Ovary (tissue), 9 donors: ENCODE results near the gene SLC9A3. TPM values are rescaled to one million over a fixed set of nuclear protein-coding genes. Genes with fewer than 3 reads are reported as not detected.

ENCODE experiments used
- DNase-seq, 5 donors: peaks; one replicate each; pipeline ENCODE4 v3.0.0-alpha.2; 2019 to 2020
- H3K27ac ChIP-seq, 2 donors: fragments of 200-600 bp; one replicate each; pipeline versions ENCODE4 v1.5.1 to v1.8.0; 2019 to 2022
- H3K27me3 ChIP-seq: fragments of 200-600 bp; one replicate; pipeline ENCODE4 v1.8.0; 2022
- H3K36me3 ChIP-seq: fragments of 200-600 bp; sonication (generic); one replicate; pipeline ENCODE4 v1.5.1; 2019
- H3K4me1 ChIP-seq: one replicate; pipeline ENCODE4 v1.8.1; 2013; ENCODE audit warnings: mild to moderate bottlenecking, moderate library complexity; ENCODE audit not compliant: insufficient read depth
- H3K4me3 ChIP-seq: fragments of 200-600 bp; sonication (generic); one replicate; pipeline ENCODE4 v1.5.1; 2017
- H3K9me3 ChIP-seq, 2 donors: fragments of 200-600 bp in 1 of 2; sonication (generic) in 1 of 2; one replicate each; pipeline versions ENCODE4 v1.5.1 to v1.8.1; 2013 to 2019; ENCODE audit warnings: mild to moderate bottlenecking in 1 of 2, moderate library complexity in 1 of 2
- CTCF ChIP-seq, 3 donors: fragments of 450-650 bp in 2 of 3; fragments of 200-600 bp in 1 of 3; IDR thresholded peaks; one replicate each; pipeline versions ENCODE4 v1.5.1 to v1.8.0; 2016 to 2022; ENCODE audit warnings: antibody characterized with exemption in 3 of 3, mild to moderate bottlenecking in 1 of 3
- EP300 ChIP-seq: sonication (generic); formaldehyde crosslinking; IDR thresholded peaks from one replicate; pipeline ENCODE4 v1.6.1; 2017; ENCODE audit warnings: antibody characterized with exemption
- POLR2A ChIP-seq: fragments of 450-650 bp; IDR thresholded peaks from one replicate; pipeline ENCODE4 v1.6.1; 2017; ENCODE audit warnings: antibody characterized with exemption, mild to moderate bottlenecking, moderate library complexity
- WGBS, 3 donors: extraction: QIAGEN DNeasy Blood & Tissue Kit in 1 of 3; methylation state at CpG; one replicate each; pipeline versions ENCODE4 v1.1.5 to v1.1.7; 2013 to 2017; 5-methylcytosine and 5-hydroxymethylcytosine counted together
- intact Hi-C, 4 donors: fragments of 100-400 bp; cut with DNase I; formaldehyde crosslinking; loops; one replicate each; pipeline versions ENCODE4 v1.11.0 to v1.15.1; 2022 to 2023
- polyA plus RNA-seq, 2 donors: library from polyadenylated mRNA; stranded (reverse); fragments of 200-250 nt in 1 of 2; fragments of 350-450 nt in 1 of 2; fragmentation: Illumina TruSeq in 1 of 2; extraction: RNeasy Lipid Tissue Mini Kit (QIAGEN cat#74804) in 1 of 2; gene quantifications; one replicate each; pipeline ENCODE4 v1.2.3, GENCODE V29; 2013 to 2014
- total RNA-seq, 7 donors: library from RNA; depleted of rRNA in 2 of 7; stranded (reverse); fragments of >200 nt in 2 of 7; fragmentation: NEBNext Ultra II Directional in 3 of 7; extraction: Animal tissue kit (Norgen Biotek cat#: 25700) in 3 of 7; gene quantifications; one replicate each; pipeline versions ENCODE4 v1.1.0 to v1.2.4, GENCODE V29; 2016 to 2023
- donor health status: DM: no; HTN: no; CAD: no; lungs with moderate emphysema.
- donor health status: DM: no; HTN: no; CAD: no.
- donor health status: Bipolar disorder and iron deficiency.
- donor health status: DM: yes; HTN: yes; CAD: no.
- donor health status: DM: no; HTN: no; CAD: no.
- donor health status: DM: yes; HTN: yes; CAD: no.

Gene SLC9A3
- total and polyA plus RNA-seq, 9 donors: 1.2 to 3.6 (median 1.9) TPM

GRCh38 chr5:570886-571285 is 46.6 kb upstream of the SLC9A3 start:
- WGBS, 3 donors: 84 to 85% (median 84%) methylated on average over 8 of the region's 8 CpGs
- Histone ChIP-seq H3K4me1 (no peaks in the 10 kb centered on the region), H3K4me3 (no peak overlapping the region), H3K27me3 (no peaks in the 10 kb centered on the region), H3K27ac (no peak overlapping the region), H3K9me3 (peaks cover 0 to 4% of the 10 kb centered on the region in 2 donors), H3K36me3 (no peaks in the 10 kb centered on the region)
- intact Hi-C loops: no loop called here
- no peak for TF ChIP-seq EP300
- no peak for TF ChIP-seq POLR2A
- TF ChIP-seq CTCF (IDR thresholded peaks at IDR 0.05): no peak
- DNase-seq: no peak

- peaks cover 0 to 2% of the 10 kb centered on the region in 2 donors for H3K9me3 ChIP-seq
- H3K4me1 ChIP-seq: no peaks in the 10 kb centered on the region
- no peak overlapping the region for H3K4me3 ChIP-seq
- TF ChIP-seq CTCF (IDR thresholded peaks at IDR 0.05) (no peak), POLR2A (no peak), EP300 (no peak)
- intact Hi-C loops: no loop called here
- WGBS, 3 donors: 77 to 85% (median 78%) methylated on average over 11 to 17 of the region's 17 CpGs
- no peaks in the 10 kb centered on the region for H3K36me3 ChIP-seq
- no peak for DNase-seq
- H3K27ac ChIP-seq: no peak overlapping the region
- H3K27me3 ChIP-seq: no peaks in the 10 kb centered on the region
These were observed 46.2 kb upstream of the SLC9A3 start for GRCh38 chr5:570446-570845.

- H3K27me3 ChIP-seq: no peaks in the 10 kb centered on the region
- no peaks in the 10 kb centered on the region for H3K4me1 ChIP-seq
- no peak overlapping the region for H3K4me3 ChIP-seq
- intact Hi-C loops: no loop called here
- no peak overlapping the region for H3K27ac ChIP-seq
- WGBS, 3 donors: 82 to 88% (median 82%) methylated on average over 21 of the region's 21 CpGs
- DNase-seq: no peak
- H3K36me3 ChIP-seq: no peaks in the 10 kb centered on the region
- no peak for TF ChIP-seq CTCF (IDR thresholded peaks at IDR 0.05)
- no peak for TF ChIP-seq POLR2A
- no peak for TF ChIP-seq EP300
- H3K9me3 ChIP-seq: no peaks in the 10 kb centered on the region
These were observed 45.7 kb upstream of the SLC9A3 start for GRCh38 chr5:569868-570361.

GRCh38 chr5:569358-569867 is 45.2 kb upstream of the SLC9A3 start:
- H3K36me3 ChIP-seq: no peaks in the 10 kb centered on the region
- H3K9me3 ChIP-seq: no peaks in the 10 kb centered on the region
- no peak overlapping the region for H3K4me3 ChIP-seq
- DNase-seq: no peak
- intact Hi-C loops: no loop called here
- no peaks in the 10 kb centered on the region for H3K27me3 ChIP-seq
- 82 to 85% (median 84%) methylated on average over 23 of the region's 23 CpGs for WGBS, 3 donors
- no peak overlapping the region for H3K27ac ChIP-seq
- H3K4me1 ChIP-seq: no peaks in the 10 kb centered on the region
- TF ChIP-seq POLR2A (no peak), EP300 (no peak), CTCF (IDR thresholded peaks at IDR 0.05) (no peak)
